HUDEP-2 (cell line): ENCODE results near the gene KHDC4.
"Not testable (repeated sequence)": the region's sequence is repeated elsewhere in the genome, so short reads cannot be mapped to it uniquely, and the experiment has no call there.

Source experiments
- DNase-seq, 76 experiments: peaks; one replicate each; lab custom pipeline; 2025; ENCODE audit not compliant: unreplicated experiment in 76 of 76; lab: John Stamatoyannopoulos, UW

The KHDC4 gene

DNA sequence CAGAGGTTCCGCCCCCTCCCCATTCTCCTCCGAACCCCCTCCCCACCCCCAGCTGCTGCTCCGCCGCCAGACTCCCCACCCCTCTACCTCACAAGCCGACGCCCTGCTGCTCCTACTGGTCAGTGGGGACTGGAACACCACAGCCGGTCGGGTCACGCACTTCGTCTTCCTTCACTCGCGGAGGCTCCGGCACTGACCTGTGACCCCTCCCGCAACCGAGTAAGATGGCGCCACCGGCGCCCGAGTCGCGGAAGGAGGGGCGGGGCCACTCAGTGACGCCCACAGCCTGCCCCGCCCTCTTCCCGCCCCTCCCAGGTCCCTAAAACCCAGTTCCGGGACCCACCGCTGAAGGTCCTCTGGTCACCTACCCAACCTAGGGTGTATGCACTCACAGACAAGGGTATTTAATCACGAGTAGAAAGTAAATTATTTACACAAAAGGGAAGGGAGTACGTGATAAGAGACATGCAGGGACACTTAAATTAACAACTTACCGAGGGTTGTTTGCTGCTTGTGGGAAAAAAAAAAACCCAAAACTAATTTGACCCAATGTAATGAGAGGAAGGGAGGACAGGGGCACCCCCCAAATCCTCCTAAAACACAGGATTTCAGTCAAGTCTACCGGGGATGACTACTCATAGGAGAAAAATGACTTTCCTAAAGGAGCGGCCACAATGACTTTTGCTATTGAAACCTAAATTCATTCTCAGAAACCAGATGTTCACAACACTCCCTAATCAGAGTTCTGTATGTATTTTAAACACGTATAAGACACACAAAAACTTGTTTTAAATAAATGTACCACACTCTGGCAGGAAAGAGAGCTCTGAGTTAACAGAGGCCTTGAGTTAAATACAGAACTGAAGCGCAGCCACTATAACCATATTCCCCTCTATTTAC is 22.8 kb downstream of the KHDC4 start, which contains the start of gene RIT1:
Gene RIT1 (minus strand): TSS at position 194 of the 900 bp plus-strand sequence. CDS start 588 bp downstream, outside the sequence.
- DNase-seq = peak in 73 of 76 experiments; percentile 17 to 89 (median 69)

DNA sequence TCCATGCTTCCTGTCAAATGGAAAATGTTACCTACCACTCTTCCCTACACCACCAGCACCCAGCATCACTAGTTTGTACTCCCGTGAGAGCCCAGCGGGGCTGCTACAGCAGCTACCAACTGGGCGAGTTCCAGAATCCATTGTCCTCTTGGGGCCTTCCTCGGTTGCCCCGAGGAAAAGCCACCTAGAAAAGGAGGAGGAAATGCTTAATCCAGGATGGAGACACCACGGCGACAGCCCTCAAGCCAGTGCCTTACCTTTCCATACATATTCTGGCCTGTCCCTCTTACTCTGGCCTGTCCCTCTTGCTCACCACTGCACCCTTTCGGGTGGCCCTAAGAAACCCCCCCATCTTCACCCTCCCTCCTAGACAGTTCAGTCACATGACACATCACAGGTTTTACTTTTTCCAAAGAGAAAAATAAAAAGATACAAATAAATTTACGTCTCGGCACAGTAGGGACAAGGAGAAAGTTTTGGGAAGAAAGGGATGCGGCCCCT is 23.5 kb downstream of the KHDC4 start:
- peak in 3 of 76 experiments; percentile 2 to 6 (median 4) for DNase-seq

DNA sequence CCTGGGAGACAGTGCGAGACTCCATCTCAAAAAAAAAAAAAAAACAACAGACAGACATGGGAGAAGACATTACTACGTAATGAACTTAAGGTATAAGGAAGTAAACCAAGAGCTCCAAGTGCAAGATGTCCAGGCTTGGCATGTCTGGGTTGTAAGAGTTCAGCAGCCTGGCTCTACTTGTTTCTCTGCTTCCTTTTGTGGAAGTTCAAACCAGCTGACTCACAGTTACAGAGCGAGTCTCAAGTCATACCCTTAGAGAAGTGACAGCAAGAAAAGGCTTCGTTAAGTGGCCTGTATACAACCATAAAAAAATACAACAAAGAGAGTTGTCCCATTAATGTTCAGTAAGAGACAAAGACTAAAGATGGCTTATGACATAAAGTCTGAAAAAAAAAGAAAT is 24.3 kb downstream of the KHDC4 start:
- DNase-seq = no peak

DNA sequence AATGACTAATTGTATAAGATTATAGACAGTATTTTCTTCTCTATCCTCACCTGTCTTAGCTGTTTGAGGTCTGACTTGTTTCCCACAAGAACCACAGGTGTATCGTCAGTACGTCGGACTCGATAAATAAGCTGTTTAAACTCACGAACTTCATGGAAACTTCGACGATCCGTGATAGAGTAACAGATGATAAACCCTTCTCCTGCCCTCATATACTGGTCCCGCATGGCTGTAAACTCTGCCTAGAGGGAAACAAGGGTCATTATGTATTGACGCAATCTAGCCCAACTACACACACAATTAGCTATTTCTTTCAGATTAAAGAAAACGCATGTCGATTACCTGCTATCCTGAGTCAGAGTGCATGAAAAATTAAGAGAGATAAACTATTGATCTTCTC is 30.0 kb downstream of the KHDC4 start:
- DNase-seq = no peak

DNA sequence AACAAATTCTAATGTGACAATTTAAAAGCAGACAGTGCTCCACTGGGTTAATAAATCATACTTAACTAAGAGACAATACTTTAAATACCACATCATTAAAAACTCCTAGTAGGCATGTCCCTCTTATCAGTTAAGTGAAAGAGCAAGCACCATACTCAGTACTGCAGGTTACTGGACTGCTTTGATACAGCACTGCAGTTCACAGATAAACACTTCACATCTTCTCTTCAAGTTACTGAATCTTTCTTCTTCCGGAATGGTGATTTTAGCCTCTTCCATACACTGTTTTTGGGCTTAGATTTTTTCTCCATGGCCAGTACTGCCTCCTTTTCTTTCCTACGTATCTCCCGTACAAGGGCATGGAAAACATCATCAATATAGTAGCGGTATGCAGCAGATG is 34.1 kb downstream of the KHDC4 start:
- DNase-seq = peak in 13 of 76 experiments; percentile 3 to 61 (median 21)

DNA sequence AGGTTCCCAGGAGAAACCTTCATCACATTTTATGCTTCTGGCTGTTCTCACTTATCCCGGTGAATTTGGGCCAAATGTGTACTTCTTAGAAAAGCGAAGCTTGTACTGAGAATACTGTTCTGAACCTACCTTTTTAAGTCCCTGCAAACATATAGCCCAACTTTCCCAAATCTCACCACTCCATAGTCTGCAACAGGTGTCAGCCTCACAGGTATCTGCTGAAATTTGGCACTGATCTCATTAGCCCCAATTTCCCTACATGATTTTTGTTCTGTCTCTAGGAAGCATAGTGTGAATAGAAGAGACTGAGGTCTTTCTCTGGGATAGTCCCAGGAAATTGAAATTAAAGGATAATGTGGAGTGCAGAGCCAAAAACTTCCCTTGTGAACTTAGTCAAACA is 34.5 kb downstream of the KHDC4 start:
- DNase-seq = no peak

DNA sequence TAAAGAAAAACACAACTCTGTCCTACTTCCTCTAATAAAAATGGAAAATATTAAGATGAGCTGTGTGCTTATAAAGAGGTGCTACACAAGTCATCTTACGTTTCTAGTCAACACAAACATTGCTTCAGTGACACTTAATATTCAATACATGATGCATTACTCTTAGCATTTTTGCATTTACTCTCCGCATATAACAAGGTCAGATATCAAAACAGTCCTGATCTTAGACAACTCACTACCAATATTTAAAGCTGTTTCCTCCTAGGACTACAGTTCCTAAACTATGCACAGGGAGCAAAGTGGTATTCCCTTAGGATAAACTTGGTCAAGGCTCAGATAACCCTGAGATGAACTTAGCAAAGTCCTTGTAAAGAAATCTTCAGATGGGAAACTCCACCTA is 35.3 kb downstream of the KHDC4 start:
- no peak for DNase-seq

DNA sequence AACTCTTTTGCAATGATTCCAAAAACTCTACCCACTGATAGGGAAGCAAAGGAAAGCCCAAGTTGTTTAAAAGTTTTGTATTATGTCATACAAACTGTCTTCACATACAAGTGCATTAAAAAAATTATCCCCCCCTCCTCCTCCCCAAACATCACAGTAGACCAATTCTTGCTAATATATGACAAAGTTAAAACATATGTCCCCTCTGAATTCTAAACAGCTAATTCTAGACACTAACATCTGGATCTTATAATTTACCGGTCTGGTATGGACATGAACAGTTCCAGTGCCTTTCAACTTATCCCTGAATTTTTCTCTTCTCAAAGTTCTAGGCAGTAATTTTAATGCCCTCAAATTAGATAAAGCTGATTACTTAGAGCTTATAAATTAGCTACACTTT is 36.5 kb downstream of the KHDC4 start:
- no peak for DNase-seq

DNA sequence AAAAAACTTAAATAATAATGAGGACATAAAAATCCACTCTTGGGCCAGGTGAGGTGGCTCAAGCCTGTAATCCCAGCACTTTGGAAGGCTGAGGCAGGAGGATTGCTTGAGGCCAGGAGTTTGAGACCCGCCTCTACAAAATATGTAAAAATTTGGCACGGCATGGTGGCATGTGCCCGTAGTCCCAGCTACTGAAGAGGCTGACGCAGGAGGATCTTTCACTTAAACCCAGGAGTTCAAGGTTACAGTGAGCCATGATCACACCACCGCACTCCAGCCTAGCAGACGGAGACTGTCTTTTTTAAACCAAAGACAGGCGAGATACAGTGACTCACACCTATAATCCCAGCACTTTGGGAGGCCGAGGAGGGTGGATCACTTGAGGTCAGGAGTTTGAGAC is 37.7 kb downstream of the KHDC4 start:
- not testable (repeated sequence) for DNase-seq

DNA sequence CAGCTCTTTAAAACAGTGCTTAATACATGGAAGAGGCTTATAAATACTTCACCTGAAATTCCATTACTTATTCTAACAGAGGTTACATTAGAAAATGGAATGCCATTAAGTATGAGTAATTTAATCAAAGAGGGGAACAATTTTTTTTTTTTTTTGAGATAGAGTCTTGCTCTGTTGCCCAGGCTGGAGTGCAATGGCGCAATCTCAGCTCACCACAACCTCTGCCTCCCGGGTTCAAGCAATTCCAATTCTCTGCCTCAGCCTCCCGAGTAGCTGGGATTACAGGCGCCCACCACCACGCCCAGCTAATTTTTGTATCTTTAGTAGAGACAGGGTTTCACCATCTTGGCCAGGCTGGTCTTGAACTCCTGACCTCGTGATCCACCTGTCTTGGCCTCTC is 38.6 kb downstream of the KHDC4 start:
- DNase-seq = not testable (repeated sequence)

DNA sequence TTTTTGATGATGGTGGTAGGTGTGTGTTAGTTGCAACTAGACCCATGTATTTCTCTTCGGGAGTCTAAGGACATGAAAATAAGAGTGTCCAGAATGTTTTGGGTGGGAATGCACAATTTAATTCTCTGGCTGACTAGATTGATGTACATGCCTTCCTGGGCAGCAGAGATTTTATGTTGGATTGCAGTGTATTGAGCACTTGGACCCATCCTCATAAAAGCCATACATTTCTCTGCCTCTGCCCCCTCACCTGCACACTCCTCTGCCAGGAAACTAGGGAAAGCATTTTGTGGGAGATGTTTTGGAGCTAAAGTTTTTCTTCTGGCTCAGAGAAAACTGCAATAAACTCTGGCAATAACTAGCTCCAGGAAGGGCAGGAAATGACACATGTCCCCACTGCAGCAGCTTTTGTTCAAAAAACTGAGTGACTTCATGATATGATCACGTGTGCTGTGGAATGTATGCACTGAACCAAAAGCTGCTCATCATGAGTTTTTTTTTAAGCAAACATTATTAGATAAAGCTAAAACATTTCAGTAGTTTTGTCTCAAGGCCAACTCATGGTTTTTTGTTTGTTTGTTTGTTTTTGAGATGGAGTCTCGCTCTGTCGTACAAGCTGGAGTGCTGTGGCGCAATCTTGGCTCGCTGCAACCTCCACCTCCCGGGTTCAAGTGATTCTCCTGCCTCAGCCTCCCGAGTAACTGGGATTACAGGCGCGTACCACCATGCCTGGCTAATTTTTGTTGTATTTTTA is 40.6 kb downstream of the KHDC4 start:
- DNase-seq = no peak

DNA sequence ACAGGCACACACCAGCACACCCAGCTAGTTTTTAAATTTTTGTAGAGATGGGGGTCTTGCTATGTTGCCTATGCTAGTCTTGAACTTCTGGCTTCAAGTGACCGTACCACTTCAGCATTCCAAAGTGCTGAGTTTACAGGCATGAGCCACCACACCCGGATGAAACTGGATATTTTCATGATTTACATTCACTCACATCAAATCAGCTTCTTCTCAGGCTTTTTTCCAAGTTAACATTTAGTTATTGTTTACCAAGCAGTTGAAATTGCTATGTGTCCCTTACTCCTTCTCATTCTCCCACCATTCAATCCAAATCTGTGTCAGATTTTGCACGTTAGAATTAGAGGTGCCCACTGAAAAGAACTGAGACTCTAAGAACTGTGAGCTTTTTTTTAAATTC is 41.4 kb downstream of the KHDC4 start:
- no peak for DNase-seq

DNA sequence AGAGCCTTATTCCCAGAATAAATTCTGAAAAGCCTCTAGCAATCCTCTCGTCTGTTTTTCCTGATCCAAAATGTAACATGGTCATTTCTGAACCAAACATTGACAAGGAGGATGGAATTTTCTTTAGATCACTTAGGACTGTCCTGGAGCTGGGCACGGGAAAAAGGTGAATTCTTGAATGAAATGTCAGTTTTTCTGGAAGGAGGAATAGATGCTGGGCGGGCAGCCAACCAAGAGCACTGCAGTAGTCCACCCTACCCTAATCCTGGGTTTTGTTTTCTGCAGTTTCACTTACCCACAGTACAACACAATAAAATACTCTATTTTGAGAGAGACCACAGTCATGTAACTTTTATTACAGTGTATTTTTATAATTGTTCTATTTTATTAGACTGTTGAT is 44.0 kb downstream of the KHDC4 start:
- no peak for DNase-seq

DNA sequence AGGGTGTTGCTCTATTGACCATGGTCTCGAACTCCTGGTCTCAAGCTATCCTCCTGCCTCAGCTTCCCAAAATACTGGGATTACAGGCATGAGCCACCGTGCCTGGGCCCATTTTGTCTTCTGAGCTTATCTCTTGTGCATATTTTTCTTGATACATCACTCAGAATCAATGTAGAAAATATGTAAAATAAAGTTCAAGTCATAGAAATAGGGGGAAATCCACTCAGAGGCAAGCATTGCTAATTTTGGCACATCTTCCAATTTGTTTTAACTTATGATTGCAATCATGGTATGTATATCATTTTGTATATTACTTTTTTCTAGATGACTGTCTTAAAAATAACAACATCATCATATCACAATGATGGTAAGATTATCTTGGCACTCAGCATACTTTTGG is 44.6 kb downstream of the KHDC4 start:
- no peak for DNase-seq

DNA sequence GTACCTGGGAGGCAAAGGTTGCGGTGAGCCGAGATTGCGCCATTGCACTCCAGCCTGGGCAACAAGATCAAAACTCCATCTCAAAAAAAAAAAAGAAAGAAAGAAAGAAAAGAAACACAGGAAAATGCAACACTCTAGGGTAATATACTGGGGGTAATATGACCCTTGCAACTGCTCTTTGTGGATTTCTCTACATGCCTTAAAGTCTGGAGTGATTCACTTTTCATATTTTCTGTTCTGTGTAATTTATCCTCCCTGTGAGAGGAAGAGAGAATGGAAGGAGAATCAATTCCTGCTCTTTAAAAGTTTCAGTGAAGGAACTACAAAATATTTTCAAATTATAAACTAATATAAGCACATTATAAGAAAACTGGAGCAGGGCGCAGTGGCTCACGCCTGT is 45.7 kb downstream of the KHDC4 start:
- no peak for DNase-seq

DNA sequence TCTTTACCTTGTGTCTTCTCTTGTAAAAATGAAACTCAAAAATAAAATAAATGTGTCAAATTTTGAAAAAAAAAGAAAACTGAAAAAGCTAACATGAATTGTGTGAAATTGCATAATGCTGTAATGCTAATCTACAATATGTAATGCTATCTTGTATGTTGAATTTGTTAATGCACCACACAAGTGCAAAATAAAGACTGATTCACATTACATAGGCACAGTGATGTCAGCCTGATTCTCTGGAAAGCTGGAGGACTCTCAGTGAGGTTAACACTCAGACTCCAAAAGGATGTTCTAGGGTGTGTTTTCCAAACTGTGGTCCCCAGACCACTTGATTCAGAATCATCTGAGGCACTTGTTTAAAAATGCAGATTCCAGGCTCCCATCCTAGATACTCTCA is 49.2 kb downstream of the KHDC4 start:
- DNase-seq = no peak

DNA sequence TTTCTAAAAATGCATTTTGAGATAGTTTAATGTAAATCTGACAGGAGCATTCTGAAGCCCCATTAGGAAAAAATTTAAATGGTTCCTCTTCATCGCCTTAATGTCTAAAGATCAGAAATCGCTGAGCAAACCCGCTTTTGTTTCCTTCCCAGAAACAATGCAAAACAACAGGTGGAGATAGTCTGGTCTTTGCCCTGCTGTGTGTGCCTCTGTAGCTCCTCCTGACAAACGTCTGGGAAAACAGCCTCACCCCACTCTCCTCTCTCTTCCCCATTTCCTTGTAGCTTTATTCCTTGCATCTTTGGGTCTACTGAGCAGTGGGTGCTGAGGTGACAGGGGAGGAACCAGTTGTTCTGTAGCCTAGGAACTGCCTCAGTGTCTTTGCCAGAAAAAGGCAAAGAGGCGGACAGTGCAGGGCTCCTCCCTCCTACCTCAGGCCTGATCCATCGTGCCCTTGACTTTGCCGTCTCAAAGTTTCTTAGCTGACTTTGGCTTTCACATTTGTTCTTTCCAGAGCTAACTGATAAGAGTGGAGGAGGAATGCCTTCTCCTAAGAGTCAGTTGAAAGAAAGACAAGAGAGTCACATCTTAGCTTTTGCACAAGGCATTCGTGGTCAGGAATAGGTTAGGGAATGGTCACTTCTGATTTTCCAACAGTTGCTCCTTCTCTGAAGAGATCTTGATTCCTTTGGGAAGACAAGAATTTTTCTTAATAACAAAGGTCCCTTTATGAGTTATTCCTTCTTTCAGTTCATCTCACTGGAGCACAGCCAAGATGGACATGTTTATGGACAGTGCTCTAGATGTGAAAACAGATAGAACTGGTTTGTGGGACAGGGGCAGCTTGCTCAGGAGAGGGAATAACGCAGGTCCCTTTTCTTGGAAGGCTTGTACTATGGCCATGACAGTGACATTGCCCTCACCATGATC is 49.9 kb downstream of the KHDC4 start:
- DNase-seq = no peak

DNA sequence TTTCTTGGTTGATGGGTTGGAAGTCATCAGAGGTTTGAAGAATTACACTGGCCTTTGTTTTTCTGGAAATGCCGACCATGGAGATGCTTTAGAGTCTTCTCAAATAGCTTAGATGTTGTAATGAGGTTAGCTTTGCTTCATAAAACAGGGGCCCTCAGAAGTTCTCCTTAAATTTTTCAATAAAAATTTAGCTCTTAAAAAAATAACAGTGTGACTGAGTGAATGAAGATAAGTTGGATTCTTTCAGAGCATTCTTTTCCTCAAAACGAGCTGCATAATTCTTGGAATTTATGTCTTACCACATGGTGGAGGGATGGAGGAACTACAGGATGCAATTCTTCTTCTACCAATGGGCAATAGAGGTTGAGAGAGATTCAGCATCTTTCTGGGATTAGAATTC is 51.4 kb downstream of the KHDC4 start:
- DNase-seq = no peak

DNA sequence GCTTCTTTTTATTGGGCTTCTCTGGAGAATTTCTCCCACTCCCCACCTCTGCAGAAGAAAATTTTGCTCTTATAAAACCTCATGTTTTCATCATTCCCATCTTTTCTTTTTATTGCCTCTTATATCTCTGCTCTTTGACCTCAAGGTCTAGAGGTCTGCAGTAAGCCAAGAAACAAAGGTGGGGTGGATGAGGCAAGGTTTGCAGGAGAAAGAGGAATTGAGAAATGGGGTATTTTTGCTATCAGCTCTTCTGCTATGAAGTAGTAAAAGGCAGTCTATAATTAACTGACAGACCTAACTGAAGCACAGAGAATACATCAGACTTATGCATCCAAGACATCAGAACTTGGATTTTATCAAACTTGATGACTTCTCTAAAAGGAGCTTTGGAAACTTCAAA is 52.0 kb downstream of the KHDC4 start:
- no peak for DNase-seq

DNA sequence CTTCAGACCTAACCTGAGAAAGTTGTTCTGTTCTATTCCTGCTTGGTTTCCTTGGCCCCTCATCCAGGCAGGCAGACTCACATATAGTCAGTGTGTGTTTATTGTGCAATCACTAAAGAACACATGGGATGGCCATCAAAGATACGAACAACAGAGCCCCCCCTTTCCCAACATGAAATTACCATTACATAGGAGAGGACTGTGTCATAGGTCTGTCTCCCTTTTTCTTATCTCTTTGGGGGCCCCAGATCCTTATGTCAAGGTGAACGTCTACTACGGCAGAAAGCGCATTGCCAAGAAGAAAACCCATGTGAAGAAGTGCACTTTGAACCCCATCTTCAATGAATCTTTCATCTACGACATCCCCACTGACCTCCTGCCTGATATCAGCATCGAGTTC is 53.3 kb downstream of the KHDC4 start:
- no peak for DNase-seq

DNA sequence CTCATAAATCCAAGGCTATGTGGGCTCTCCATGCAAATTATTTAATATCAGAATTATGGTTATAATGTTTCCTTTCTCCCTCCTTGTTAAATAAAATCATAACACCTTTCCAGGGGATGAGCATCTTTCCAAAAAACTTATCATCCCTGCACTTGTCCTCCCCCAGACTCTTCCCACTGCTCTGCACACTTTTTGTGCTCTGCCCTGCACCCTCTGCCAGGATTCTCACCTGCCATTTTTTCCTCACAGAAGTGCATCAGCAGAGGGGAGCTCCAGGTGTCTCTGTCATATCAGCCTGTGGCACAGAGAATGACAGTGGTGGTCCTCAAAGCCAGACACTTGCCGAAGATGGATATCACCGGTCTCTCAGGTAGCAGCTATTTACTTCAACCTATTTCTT is 54.0 kb downstream of the KHDC4 start:
- DNase-seq = no peak
